ENCODE data around the gene KBTBD8.

KBTBD8 gene

DNA sequence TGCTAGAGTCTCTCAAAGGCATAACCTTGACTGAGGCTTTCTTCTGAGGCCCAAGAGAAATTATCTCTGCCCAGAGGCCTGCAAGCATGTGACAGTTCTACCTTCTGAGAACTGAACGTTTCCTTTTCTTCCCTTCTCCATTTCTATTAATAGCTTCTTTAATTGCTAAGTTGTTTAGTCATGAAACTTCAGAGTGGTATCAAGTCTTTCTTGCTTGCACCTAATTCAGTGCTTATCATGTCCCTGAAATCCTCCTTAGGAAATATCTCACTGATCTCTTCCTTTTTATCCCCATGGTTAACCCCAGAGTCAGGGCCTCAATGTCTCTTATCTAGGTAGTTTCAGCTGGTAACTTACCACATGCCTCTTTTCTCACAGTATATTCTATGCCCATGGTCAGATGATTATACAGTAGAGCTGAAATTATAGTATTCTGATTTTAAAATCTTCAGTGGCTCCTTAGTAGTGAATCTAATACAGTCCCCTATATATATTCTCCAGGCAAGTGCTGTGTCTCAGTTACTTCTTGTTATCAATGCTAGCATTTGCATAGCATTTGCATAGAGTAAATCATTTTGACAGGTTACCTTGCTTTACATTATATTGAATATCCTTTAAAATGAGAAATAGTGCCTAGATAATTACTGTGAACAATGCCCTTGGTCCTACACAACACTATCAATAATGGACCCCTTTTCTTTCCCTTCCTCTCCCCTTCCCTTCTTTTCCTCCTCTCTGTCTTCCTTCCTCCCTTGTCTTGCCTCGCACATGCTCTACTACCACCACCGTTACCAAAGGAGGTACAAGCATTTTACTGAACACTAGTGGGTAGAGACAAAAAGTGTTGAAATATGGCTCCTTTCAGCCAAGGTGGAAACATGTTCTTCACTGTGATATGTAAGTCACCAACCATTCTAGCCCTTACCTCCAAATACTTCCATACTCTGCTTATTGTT, 33.0 kb downstream of the KBTBD8 start:
- no peak for ATAC-seq
- TF ChIP-seq, protein P1, sequence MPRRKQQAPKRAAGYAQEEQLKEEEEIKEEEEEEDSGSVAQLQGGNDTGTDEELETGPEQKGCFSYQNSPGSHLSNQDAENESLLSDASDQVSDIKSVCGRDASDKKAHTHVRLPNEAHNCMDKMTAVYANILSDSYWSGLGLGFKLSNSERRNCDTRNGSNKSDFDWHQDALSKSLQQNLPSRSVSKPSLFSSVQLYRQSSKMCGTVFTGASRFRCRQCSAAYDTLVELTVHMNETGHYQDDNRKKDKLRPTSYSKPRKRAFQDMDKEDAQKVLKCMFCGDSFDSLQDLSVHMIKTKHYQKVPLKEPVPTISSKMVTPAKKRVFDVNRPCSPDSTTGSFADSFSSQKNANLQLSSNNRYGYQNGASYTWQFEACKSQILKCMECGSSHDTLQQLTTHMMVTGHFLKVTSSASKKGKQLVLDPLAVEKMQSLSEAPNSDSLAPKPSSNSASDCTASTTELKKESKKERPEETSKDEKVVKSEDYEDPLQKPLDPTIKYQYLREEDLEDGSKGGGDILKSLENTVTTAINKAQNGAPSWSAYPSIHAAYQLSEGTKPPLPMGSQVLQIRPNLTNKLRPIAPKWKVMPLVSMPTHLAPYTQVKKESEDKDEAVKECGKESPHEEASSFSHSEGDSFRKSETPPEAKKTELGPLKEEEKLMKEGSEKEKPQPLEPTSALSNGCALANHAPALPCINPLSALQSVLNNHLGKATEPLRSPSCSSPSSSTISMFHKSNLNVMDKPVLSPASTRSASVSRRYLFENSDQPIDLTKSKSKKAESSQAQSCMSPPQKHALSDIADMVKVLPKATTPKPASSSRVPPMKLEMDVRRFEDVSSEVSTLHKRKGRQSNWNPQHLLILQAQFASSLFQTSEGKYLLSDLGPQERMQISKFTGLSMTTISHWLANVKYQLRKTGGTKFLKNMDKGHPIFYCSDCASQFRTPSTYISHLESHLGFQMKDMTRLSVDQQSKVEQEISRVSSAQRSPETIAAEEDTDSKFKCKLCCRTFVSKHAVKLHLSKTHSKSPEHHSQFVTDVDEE (CRISPR knock-in tag; IDR thresholded peaks at IDR 0.05): no peak
- TF ChIP-seq CREB5 (CRISPR knock-in tag; IDR thresholded peaks at IDR 0.05; ENCODE audit: low read depth) (no peak), ISL1 (CRISPR knock-in tag; IDR thresholded peaks at IDR 0.05) (no peak), ARNTL (CRISPR knock-in tag; IDR thresholded peaks at IDR 0.05; ENCODE audit: borderline replicate concordance, low read depth) (no peak), RARB (CRISPR knock-in tag; IDR thresholded peaks at IDR 0.05) (no peak), ZFP30 (CRISPR knock-in tag; IDR thresholded peaks at IDR 0.05) (no peak), OSR1 (CRISPR knock-in tag; IDR thresholded peaks at IDR 0.05) (no peak), ZNF8 (CRISPR knock-in tag; IDR thresholded peaks at IDR 0.05) (no peak), SNAI2 (CRISPR knock-in tag; IDR thresholded peaks at IDR 0.05) (no peak), ZNF565 (CRISPR knock-in tag; conservative IDR thresholded peaks at IDR 0.05; ENCODE audit: low read depth) (no peak)
- TF ChIP-seq, protein P2, sequence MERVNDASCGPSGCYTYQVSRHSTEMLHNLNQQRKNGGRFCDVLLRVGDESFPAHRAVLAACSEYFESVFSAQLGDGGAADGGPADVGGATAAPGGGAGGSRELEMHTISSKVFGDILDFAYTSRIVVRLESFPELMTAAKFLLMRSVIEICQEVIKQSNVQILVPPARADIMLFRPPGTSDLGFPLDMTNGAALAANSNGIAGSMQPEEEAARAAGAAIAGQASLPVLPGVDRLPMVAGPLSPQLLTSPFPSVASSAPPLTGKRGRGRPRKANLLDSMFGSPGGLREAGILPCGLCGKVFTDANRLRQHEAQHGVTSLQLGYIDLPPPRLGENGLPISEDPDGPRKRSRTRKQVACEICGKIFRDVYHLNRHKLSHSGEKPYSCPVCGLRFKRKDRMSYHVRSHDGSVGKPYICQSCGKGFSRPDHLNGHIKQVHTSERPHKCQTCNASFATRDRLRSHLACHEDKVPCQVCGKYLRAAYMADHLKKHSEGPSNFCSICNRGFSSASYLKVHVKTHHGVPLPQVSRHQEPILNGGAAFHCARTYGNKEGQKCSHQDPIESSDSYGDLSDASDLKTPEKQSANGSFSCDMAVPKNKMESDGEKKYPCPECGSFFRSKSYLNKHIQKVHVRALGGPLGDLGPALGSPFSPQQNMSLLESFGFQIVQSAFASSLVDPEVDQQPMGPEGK (CRISPR knock-in tag; IDR thresholded peaks at IDR 0.05; ENCODE audit: borderline replicate concordance): no peak

DNA sequence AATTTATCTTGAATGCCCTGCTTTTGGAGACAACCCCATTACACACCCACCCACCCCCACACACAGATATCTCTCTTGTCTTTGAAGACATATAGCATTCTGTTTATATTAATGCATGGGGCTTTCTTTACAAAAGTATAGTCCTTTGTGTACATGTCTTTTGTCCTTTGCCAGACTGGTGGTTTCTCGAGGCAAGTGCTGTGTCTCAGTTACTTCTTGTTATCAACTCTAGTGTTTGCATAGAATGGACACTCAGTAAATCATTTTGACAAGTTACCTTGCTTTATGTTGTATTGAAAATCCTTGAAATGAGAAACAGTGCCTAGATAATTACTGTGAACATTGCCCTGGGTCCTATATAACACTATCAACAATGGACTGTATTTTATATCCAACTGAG, 33.9 kb downstream of the KBTBD8 start:
- TF ChIP-seq, protein P3, sequence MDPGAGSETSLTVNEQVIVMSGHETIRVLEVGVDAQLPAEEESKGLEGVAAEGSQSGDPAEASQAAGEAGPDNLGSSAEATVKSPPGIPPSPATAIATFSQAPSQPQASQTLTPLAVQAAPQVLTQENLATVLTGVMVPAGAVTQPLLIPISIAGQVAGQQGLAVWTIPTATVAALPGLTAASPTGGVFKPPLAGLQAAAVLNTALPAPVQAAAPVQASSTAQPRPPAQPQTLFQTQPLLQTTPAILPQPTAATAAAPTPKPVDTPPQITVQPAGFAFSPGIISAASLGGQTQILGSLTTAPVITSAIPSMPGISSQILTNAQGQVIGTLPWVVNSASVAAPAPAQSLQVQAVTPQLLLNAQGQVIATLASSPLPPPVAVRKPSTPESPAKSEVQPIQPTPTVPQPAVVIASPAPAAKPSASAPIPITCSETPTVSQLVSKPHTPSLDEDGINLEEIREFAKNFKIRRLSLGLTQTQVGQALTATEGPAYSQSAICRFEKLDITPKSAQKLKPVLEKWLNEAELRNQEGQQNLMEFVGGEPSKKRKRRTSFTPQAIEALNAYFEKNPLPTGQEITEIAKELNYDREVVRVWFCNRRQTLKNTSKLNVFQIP (CRISPR knock-in tag; IDR thresholded peaks at IDR 0.05; ENCODE audit: borderline replicate concordance, low read depth): no peak
- TF ChIP-seq ZFP3 (CRISPR knock-in tag; IDR thresholded peaks at IDR 0.05) (no peak), ZNF8 (CRISPR knock-in tag; IDR thresholded peaks at IDR 0.05) (no peak)
- ATAC-seq: no peak

DNA sequence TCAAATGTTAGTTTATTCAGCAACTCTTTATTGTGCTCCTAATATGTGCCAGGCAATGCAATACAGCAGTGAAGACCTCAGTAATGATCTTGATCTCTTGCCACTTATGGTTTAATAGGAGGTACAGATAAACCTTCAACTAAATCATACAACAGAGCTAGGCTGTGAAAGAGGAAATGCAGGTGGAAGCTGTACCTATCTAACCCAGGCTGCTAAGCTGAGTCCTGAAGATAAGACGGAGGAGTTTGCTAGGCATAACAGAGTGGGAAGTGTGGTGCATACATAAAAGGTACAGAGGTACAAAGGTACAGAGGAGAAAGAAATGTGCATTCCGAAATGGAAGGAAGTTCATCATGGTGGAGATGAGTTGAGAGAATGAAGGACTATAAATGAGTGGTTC, 35.0 kb downstream of the KBTBD8 start:
- no peak for ATAC-seq
- TF ChIP-seq ARNTL (CRISPR knock-in tag; IDR thresholded peaks at IDR 0.05; ENCODE audit: borderline replicate concordance, low read depth) (no peak), TOX (CRISPR knock-in tag; IDR thresholded peaks at IDR 0.05; ENCODE audit: borderline replicate concordance) (no peak), OSR1 (CRISPR knock-in tag; IDR thresholded peaks at IDR 0.05) (no peak), BACH2 (CRISPR knock-in tag; IDR thresholded peaks at IDR 0.05; ENCODE audit: borderline replicate concordance) (no peak), ZNF8 (CRISPR knock-in tag; IDR thresholded peaks at IDR 0.05) (no peak), SNAI2 (CRISPR knock-in tag; IDR thresholded peaks at IDR 0.05) (no peak), GLIS3 (CRISPR knock-in tag; IDR thresholded peaks at IDR 0.05) (no peak), ESRRG (CRISPR knock-in tag; IDR thresholded peaks at IDR 0.05) (no peak), CSDC2 (CRISPR knock-in tag; IDR thresholded peaks at IDR 0.05) (no peak), ZFP3 (CRISPR knock-in tag; IDR thresholded peaks at IDR 0.05) (no peak), ZFP30 (CRISPR knock-in tag; IDR thresholded peaks at IDR 0.05) (no peak), ISL1 (CRISPR knock-in tag; IDR thresholded peaks at IDR 0.05) (no peak), TCF4 (CRISPR knock-in tag; IDR thresholded peaks at IDR 0.05; ENCODE audit: borderline replicate concordance) (no peak)

DNA sequence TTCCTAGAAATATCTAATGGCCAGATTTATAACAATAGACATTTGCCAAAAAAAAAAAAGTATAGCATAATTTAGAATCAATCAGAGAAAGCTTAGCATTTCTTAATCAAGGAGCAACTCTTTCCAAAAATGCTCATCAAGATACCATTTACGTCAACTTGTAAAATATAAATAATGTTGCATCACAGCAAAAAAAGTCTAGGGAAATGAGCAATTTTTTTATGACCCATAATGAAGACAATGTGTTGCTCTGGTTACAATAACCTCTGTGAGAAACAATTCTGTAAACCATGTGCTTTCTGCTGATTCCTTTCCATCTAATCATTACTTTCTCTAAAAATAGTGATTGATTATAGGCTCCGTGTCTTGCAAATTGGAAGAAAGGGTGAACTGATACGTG, 36.3 kb downstream of the KBTBD8 start:
- TF ChIP-seq ZFP3 (CRISPR knock-in tag; IDR thresholded peaks at IDR 0.05) (no peak), TCF4 (CRISPR knock-in tag; IDR thresholded peaks at IDR 0.05; ENCODE audit: borderline replicate concordance) (no peak), ISL1 (CRISPR knock-in tag; IDR thresholded peaks at IDR 0.05) (no peak), RARB (CRISPR knock-in tag; IDR thresholded peaks at IDR 0.05) (no peak)
- TF ChIP-seq, protein P4, sequence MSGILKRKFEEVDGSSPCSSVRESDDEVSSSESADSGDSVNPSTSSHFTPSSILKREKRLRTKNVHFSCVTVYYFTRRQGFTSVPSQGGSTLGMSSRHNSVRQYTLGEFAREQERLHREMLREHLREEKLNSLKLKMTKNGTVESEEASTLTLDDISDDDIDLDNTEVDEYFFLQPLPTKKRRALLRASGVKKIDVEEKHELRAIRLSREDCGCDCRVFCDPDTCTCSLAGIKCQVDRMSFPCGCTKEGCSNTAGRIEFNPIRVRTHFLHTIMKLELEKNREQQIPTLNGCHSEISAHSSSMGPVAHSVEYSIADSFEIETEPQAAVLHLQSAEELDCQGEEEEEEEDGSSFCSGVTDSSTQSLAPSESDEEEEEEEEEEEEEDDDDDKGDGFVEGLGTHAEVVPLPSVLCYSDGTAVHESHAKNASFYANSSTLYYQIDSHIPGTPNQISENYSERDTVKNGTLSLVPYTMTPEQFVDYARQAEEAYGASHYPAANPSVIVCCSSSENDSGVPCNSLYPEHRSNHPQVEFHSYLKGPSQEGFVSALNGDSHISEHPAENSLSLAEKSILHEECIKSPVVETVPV (CRISPR knock-in tag; IDR thresholded peaks at IDR 0.05): no peak

More for the DNA sequence above, 36.3 kb downstream of the KBTBD8 start:
- ATAC-seq: no peak

Measured in SK-N-SH treated with all-trans-retinoic acid at 6 μM for 48 hours (cell line).